ENCODE data around the gene PCDHGB5.

DNA sequence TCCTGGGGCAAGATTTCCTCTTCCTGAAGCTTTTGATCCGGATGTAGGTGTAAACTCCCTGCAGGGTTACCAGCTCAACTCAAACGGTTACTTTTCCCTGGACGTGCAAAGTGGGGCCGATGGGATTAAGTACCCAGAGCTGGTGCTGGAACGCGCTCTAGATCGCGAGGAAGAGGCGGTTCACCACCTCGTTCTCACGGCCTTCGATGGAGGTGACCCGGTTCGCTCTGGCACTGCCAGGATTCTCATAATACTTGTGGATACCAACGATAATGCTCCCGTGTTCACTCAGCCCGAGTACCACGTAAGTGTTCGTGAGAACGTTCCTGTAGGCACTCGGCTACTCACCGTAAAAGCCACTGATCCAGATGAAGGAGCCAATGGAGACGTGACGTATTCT lies 42.1 kb upstream of the PCDHGB5 start:
- TF ChIP-seq POLR2AphosphoS5 (IDR thresholded peaks at IDR 0.05; ENCODE audit: borderline replicate concordance, low read depth, low read length) (no peak), EZH2 (IDR thresholded peaks at IDR 0.05) (no peak), FOXP2 (optimal IDR thresholded peaks at IDR 0.05; ENCODE audit: control extremely low read depth, extremely low read length, insufficient read depth) (no peak)
